ENCODE measurements around the gene GADD45A. TPM values are rescaled to one million over a fixed set of nuclear protein-coding genes. Genes with fewer than 3 reads are reported as not detected.
A peak's percentile ranks its signal among the peaks of the same experiment; 100 is the strongest.

Gene GADD45A
- polyA plus RNA-seq, 1 of the 3 experiments (the other 2 are of a cell fraction), result 164 TPM

- TF ChIP-seq USF1 (IDR thresholded peaks at IDR 0.05; ENCODE audit: borderline replicate concordance, low read depth), result no peak
Measured at GRCh38 chr1:67705735-67706453, 20.9 kb downstream of the GADD45A start (continued).

- ChIA-PET CTCF (interaction anchor here (1.1 to 1.3 kb wide), 2 partner anchors 52 to 147 kb away, joined by 3 to 4 read pairs; no protein-coding TSS in a partner anchor), POLR2A (no interaction called here)
- Histone ChIP-seq H3K9ac (no peak overlapping the region), H4K20me1 (ENCODE audit: insufficient read depth) (no peaks in the 10 kb centered on the region), H3F3A (replicated peaks; ENCODE audit: insufficient read depth) (peaks cover 16% of the 10 kb centered on the region), H3K27me3 (ENCODE audit: insufficient read depth) (no peaks in the 10 kb centered on the region), H3K4me3 (ENCODE audit: low read depth in 2 of 2, low read length in 1 of 2) (no peak overlapping the region), H3K36me3 (replicated peaks in 1 of 2; ENCODE audit: control insufficient read depth in 1 of 2, insufficient read depth in 2 of 2, low read length in 1 of 2) (peaks cover 23 to 26% of the 10 kb centered on the region in 2 experiments), H3K9me2 (no peaks in the 10 kb centered on the region), H3K27ac (ENCODE audit: low read depth in 2 of 2, low read length in 1 of 2) (no peak overlapping the region), H3K79me2 (ENCODE audit: insufficient read depth) (peaks cover 29% of the 10 kb centered on the region; the same call in 1 of the 2 replicates), H3K4me2 (no peak overlapping the region), H2AFZ (ENCODE audit: low read depth) (no peak overlapping the region), H3K9me3 (no peaks in the 10 kb centered on the region), H3K4me1 (ENCODE audit: control insufficient read depth in 1 of 2, insufficient read depth in 2 of 2, low read depth in 1 of 2, low read length in 1 of 2) (peaks cover 27 to 35% of the 10 kb centered on the region in 2 experiments)
- no peak for DNase-seq
- TF ChIP-seq FOSL2 (IDR thresholded peaks at IDR 0.05; ENCODE audit: borderline replicate concordance, low read depth) (peak; percentile 10; the same call in 1 of the 2 replicates), MEF2A (IDR thresholded peaks at IDR 0.05; ENCODE audit: borderline replicate concordance, low read depth) (no peak)
- 92% methylated on average over 6 of the region's 8 CpGs for WGBS (ENCODE audit: low lambda C conversion rate)
Measured at GRCh38 chr1:67708606-67709005, 23.6 kb downstream of the GADD45A start.

DNA sequence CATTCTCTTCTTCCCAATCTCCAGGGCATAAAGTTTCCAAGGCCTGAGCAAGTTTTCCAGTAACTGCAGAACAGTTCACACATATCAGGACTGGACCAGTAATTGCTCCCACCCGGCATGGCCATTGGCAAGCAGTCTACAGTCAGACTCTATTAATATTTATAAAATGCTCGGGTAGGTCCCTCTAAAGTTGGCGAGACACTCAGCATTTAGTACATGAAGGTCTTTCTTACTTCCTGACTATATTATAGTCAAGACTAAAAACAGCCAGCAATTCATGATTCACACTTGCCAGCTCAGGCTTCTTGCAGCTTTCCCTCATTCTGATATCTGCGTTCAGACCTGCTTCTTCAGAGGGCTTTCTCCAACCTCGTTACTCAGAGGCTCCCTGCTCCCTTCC, 25.4 kb downstream of the GADD45A start:
- Histone ChIP-seq H3K27ac (ENCODE audit: low read depth in 2 of 2, low read length in 1 of 2) (peak overlapping the region; percentile 56 to 80), H3K9me3 (no peaks in the 10 kb centered on the region), H3K4me3 (ENCODE audit: low read depth in 2 of 2, low read length in 1 of 2) (peak overlapping the region in 1 of 2 experiments; percentile 25; a peak in 1 of 4 replicates), H4K20me1 (ENCODE audit: insufficient read depth) (no peaks in the 10 kb centered on the region), H3F3A (replicated peaks; ENCODE audit: insufficient read depth) (peaks cover 26% of the 10 kb centered on the region), H3K9me2 (no peaks in the 10 kb centered on the region), H3K4me1 (ENCODE audit: control insufficient read depth in 1 of 2, insufficient read depth in 2 of 2, low read depth in 1 of 2, low read length in 1 of 2) (peaks cover 40 to 46% of the 10 kb centered on the region in 2 experiments), H3K9ac (peak overlapping the region; percentile 14; the same call in 1 of the 2 replicates), H2AFZ (ENCODE audit: low read depth) (no peak overlapping the region), H3K27me3 (ENCODE audit: insufficient read depth) (no peaks in the 10 kb centered on the region), H3K4me2 (peak overlapping the region; percentile 61), H3K36me3 (replicated peaks in 1 of 2; ENCODE audit: control insufficient read depth in 1 of 2, insufficient read depth in 2 of 2, low read length in 1 of 2) (peaks cover 5 to 9% of the 10 kb centered on the region in 2 experiments), H3K79me2 (ENCODE audit: insufficient read depth) (peaks cover 46% of the 10 kb centered on the region)
- DNase-seq, result no peak
- 21% methylated on average over 5 of the region's 5 CpGs for WGBS (ENCODE audit: low lambda C conversion rate)
- ChIA-PET CTCF (no interaction called here), POLR2A (no interaction called here)
- TF ChIP-seq GABPA (IDR thresholded peaks at IDR 0.05; ENCODE audit: low read depth), result no peak
- TF ChIP-seq JUND (IDR thresholded peaks at IDR 0.05), result peak; percentile 19; the same call in 1 of the 2 replicates
- peak; percentile 31; the same call in 1 of the 2 replicates for TF ChIP-seq NFIC (IDR thresholded peaks at IDR 0.05; ENCODE audit: borderline replicate concordance)
- TF ChIP-seq FOSL2 (IDR thresholded peaks at IDR 0.05; ENCODE audit: borderline replicate concordance, low read depth), result peak; percentile 58; the same call in 1 of the 2 replicates
- peak; percentile 36; the same call in 1 of the 2 replicates for TF ChIP-seq PBX3 (IDR thresholded peaks at IDR 0.05)
- TF ChIP-seq TCF12 (IDR thresholded peaks at IDR 0.05), result peak; percentile 30

Measured in SK-N-SH (cell line).